ENCODE measurements around the gene IL6R.

DNA sequence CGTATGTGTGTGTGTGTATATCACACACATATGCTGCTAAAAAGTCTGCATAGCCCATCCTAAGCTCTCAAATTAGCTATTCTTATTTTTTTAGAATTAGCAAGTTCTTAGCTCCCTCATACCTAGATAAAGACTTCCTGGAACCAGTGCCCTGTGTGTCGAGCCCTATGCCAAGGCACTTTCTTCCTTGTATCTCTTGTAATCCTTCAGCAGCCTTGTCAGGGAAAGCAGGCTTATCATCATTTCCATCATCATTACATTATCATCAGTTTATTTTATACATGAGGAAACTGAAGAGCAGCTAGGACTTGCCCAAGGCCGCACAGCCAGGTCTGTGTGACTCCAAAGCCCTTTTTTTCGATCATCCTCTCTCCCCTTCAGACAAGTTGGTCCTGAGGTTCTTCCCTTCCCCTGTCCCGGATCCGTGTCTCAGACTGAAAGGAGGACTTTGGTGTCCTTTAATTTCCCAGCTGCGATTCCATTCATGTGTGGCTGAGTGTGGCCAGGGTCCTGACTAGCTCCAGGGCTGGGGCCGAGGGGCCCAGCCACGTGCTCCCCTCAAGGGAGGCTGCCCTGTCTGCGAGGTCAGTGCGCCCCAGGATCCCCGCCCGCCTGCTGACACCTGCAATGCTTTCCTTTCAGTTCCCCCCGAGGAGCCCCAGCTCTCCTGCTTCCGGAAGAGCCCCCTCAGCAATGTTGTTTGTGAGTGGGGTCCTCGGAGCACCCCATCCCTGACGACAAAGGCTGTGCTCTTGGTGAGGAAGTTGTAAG lies 24.9 kb downstream of the IL6R start:
- TF ChIP-seq, protein P1, sequence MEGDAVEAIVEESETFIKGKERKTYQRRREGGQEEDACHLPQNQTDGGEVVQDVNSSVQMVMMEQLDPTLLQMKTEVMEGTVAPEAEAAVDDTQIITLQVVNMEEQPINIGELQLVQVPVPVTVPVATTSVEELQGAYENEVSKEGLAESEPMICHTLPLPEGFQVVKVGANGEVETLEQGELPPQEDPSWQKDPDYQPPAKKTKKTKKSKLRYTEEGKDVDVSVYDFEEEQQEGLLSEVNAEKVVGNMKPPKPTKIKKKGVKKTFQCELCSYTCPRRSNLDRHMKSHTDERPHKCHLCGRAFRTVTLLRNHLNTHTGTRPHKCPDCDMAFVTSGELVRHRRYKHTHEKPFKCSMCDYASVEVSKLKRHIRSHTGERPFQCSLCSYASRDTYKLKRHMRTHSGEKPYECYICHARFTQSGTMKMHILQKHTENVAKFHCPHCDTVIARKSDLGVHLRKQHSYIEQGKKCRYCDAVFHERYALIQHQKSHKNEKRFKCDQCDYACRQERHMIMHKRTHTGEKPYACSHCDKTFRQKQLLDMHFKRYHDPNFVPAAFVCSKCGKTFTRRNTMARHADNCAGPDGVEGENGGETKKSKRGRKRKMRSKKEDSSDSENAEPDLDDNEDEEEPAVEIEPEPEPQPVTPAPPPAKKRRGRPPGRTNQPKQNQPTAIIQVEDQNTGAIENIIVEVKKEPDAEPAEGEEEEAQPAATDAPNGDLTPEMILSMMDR (IDR thresholded peaks at IDR 0.05; ENCODE audit: poor library complexity): no peak
- no peak for TF ChIP-seq EZH2 (IDR thresholded peaks at IDR 0.05; ENCODE audit: borderline replicate concordance)
